ENCODE measurements around the gene MAP4.
"Not testable (repeated sequence)": the region's sequence is repeated elsewhere in the genome, so short reads cannot be mapped to it uniquely, and the experiment has no call there.

The MAP4 gene

GRCh38 chr3:47846186-47846879 lies 169.9 kb downstream of the MAP4 start:
- no peak for DNase-seq (ENCODE audit: low read depth)

DNA sequence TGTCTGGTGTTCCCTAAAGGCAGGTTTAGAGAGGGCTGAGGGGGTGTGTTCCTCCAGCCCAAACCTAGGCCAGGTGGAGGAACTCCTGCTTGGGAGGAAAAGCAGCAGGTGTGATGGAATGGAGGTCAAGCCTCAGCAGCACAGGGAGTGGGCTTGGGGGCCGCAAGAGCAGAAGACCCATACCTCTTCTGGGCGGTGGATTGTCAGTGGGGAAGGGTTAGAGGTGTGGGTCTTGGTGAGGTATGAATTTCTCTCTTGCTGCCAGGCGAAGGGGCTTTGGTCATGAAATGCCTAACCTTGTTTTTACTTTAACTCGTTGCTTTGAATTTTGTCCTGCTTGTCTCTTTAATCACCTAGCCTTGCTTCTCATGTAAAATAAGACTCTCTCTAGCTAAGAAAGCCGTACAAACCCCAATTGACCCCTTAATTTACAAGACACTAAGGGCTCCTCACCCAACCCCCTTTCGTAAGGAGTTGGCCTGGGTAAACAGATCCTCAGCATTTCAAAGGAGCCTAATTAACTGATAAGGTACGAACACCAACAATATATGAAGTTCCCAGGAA lies 174.3 kb downstream of the MAP4 start:
- no peak for DNase-seq (ENCODE audit: low read depth)

DNA sequence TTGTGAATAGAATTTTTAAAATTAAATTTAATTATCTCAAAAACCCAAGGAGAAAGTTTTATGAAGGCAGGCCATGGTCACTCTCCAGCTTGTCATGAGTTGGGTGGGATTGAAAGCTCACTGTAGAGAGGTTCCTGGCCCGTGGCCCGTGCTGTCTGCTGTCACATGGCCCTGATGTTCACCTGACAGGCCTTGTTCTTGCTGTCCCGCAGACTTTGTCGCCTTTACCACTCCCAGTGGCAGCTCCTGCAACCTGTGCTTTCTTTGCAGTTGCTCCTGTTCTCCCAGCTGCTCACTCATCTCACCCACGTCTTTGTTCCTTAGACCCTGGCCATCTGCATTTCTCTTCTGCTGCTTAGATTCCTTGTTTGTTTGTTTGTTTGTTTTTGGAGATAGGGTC lies 177.7 kb downstream of the MAP4 start:
- no peak for DNase-seq (ENCODE audit: low read depth)

DNA sequence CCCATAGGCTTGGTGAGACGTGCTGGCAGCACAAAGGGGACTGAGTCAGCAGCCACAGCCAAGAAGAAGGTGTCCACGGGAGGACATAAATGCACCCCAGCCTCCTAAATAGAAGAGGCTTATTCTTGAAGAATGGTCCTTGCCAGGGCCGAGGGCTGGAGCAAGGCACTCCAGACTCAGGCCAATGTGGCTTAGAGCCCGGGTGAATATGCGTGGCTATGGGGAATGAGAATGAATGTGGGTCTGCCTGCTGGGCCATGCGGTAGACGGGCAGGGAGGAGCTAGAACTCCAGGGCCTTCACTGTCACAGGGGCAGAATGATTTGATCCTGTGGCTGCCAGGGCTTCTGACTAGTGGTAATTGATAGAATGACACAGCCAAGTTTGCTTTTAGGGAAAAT lies 179.2 kb downstream of the MAP4 start:
- DNase-seq (ENCODE audit: low read depth): no peak

DNA sequence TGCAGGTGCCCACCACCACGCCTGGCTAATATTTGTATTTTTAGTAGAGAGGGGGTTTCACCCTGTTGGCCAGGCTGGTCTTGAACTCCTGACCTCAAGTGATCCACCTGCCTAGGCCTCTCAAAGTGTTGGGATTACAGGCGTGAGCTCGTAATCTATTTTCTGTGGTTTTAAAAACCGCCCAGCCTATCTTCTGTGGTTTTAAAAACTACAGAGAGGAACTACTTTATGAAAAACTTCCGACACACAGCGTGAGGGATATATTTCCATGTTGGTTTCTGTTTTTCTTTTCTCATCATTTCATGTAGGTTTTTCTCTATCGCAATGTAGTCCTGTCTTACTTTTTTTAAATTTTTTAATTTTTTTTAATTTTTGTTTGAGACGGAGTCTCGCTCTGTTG lies 186.7 kb downstream of the MAP4 start:
- DNase-seq (ENCODE audit: low read depth): not testable (repeated sequence)

DNA sequence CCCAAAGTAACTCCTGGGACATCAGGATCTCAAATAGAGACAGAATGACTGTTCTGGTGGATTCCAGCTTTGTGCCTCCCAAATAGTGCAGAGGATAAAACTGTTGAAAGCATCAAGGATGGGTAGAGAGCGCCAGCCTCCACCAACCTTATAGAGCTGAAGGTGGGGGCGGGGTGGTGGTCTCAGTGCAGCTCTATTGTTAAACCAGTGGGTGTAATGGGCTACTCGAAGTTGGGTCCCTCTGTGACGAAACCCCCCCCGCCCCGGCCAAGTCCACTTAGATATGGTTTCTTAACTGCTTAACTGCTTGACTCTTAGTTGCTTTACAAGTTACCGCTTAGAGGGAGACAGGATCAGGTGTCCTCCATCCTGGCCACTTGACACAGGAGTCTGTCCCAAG lies 190.6 kb downstream of the MAP4 start:
- no peak for DNase-seq (ENCODE audit: low read depth)

DNA sequence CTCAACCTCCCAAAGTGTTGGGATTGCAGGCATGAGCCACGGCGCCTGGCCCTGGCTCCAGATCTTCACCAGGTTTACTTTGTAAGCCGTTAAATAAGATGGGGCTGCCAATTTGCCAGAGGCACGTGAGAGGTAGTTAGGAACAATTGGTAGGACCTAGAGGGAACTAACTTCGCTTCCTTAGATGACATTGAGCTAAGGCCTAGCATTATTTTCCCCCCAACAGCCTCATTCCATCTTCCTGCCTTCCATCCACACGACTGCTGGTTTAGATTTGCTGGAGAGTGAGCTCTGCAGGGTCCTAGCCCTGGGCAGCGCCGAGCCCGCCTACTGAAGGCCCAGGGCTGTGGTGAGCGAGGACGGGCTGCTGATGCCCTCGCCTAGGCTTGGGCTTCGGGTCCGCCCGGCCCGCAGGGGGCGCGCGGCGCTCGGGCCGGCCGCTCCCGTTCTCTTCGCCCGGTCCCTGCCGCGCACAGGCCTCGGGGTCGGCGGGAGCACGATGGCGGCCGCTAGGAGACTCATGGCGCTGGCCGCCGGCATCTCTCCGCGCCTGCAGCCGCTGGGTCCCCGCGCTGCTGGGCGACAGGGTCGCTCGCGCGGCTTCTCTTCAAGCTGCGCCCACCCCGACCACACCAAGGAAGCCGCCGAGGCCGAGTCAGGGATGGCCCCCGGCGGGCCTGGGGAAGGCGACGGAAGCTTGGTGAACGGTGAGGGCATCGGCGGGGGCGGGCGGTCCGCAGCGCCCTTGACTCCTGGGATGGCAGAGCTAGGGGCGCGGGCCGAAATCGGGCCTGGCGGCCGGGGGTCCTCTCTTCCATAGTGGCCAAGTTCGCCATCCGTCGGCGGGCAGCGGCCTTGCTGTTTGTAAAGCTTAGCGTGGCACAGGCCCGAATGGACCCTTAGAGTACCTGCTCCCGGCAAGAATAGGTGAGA lies 191.4 kb downstream of the MAP4 start:
- peak; percentile 35 for DNase-seq (ENCODE audit: low read depth)

GRCh38 chr3:47817609-47818008 lies 198.6 kb downstream of the MAP4 start:
- no peak for DNase-seq (ENCODE audit: low read depth)

- no peak for DNase-seq (ENCODE audit: low read depth)
Measured at GRCh38 chr3:47813551-47814177, 202.6 kb downstream of the MAP4 start.

GRCh38 chr3:47804577-47804976 lies 211.6 kb downstream of the MAP4 start:
- DNase-seq (ENCODE audit: low read depth): no peak

- no peak for DNase-seq (ENCODE audit: low read depth)
Measured at GRCh38 chr3:47803480-47804025, 212.7 kb downstream of the MAP4 start.

GRCh38 chr3:47802734-47803479 lies 213.3 kb downstream of the MAP4 start, which contains the start of gene DHX30:
Gene DHX30 (plus strand): TSS chr3:47803138. CDS start chr3:47810684, 7,546 bp downstream.
- peak; percentile 72 for DNase-seq (ENCODE audit: low read depth)
